ENCODE results near the gene HNRNPA1L2. TPM values are rescaled to one million over a fixed set of nuclear protein-coding genes. Genes with fewer than 3 reads are reported as not detected.
"Not testable (repeated sequence)": the region's sequence is repeated elsewhere in the genome, so short reads cannot be mapped to it uniquely, and the experiment has no call there.

The HNRNPA1L2 gene
- polyA plus RNA-seq, 2 of the 4 experiments (the other 2 are of a cell fraction) = 5.8 to 8.5 TPM

DNA sequence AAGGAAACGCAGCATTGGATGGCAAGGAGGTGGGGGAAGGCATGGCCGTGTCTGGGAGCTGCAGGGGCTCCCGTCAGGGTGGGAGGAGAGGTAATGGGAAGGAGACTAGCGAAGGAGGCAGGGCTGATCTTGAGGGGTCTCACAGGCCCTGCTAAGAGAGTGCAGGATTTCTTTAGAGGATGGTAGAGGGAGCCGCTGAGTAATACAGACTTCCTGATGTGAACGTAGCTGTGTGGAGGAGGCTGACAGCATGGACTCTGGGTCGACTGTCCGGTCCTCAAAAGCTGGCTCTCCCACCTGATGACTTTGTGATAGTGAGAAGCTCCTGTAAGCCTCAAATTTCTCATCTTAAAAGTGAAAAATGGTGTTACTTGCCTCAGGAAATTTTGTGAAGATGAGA is 34.0 kb upstream of the HNRNPA1L2 start:
- H3K9me3 ChIP-seq; FAIRE-seq; POLR2A ChIA-PET; H3K27ac ChIP-seq; H3K4me3 ChIP-seq; H3K4me2 ChIP-seq; DNase-seq (ENCODE audit: low read depth in 1 of 2, low spot score in 1 of 2); H3K4me1 ChIP-seq: not testable (repeated sequence)
- 21% methylated on average over 8 of the region's 8 CpGs for WGBS (ENCODE audit: missing lambda C conversion rate)
- ATAC-seq = peak in 1 of 2 experiments; percentile 71; a peak in 2 of 6 replicates
- CTCF ChIA-PET = interaction anchor here (0.6 to 5.8 kb wide), 6 partner anchors 9 to 405 kb away, joined by 3 to 27 read pairs (median 4); no protein-coding TSS in a partner anchor

- POLR2A ChIA-PET, H3K4me3 ChIP-seq, FAIRE-seq, H3K4me2 ChIP-seq, H3K9me3 ChIP-seq, H3K27ac ChIP-seq, H3K4me1 ChIP-seq: not testable (repeated sequence)
- DNase-seq (ENCODE audit: low read depth in 1 of 2, low spot score in 1 of 2) (peak; percentile 6 to 37), ATAC-seq (peak; percentile 84 to 92)
- 62% methylated on average over 10 of the region's 10 CpGs for WGBS (ENCODE audit: missing lambda C conversion rate)
- TF ChIP-seq SMC3 (IDR thresholded peaks at IDR 0.05) (0 out of 3 replicates have a peak, but pooled peaks have one; percentile 18), RAD21 (conservative IDR thresholded peaks at IDR 0.05 in 1 of 2, IDR thresholded peaks at IDR 0.05 in 1 of 2) (peak; percentile 52 to 58)
- TF ChIP-seq, protein P1, sequence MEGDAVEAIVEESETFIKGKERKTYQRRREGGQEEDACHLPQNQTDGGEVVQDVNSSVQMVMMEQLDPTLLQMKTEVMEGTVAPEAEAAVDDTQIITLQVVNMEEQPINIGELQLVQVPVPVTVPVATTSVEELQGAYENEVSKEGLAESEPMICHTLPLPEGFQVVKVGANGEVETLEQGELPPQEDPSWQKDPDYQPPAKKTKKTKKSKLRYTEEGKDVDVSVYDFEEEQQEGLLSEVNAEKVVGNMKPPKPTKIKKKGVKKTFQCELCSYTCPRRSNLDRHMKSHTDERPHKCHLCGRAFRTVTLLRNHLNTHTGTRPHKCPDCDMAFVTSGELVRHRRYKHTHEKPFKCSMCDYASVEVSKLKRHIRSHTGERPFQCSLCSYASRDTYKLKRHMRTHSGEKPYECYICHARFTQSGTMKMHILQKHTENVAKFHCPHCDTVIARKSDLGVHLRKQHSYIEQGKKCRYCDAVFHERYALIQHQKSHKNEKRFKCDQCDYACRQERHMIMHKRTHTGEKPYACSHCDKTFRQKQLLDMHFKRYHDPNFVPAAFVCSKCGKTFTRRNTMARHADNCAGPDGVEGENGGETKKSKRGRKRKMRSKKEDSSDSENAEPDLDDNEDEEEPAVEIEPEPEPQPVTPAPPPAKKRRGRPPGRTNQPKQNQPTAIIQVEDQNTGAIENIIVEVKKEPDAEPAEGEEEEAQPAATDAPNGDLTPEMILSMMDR (IDR thresholded peaks at IDR 0.05) = peak; percentile 39
- CTCF ChIA-PET = interaction anchor here (0.6 to 5.8 kb wide), 7 partner anchors 147 to 581 kb away, joined by 3 to 27 read pairs (median 3); no protein-coding TSS in a partner anchor
These were observed 33.1 kb upstream of the HNRNPA1L2 start for GRCh38 chr13:52609013-52609606.

- FAIRE-seq; H3K4me1 ChIP-seq; POLR2A ChIA-PET; DNase-seq (ENCODE audit: low read depth in 1 of 2, low spot score in 1 of 2); H3K9me3 ChIP-seq; H3K27ac ChIP-seq; H3K4me3 ChIP-seq; H3K4me2 ChIP-seq; ATAC-seq: not testable (repeated sequence)
- CTCF ChIA-PET = interaction anchor here (0.6 to 5.8 kb wide), 3 partner anchors 43 to 362 kb away, joined by 3 to 27 read pairs (median 4); partner anchors contain the start of gene SUGT1
- 75% methylated on average over 5 of the region's 5 CpGs for WGBS (ENCODE audit: missing lambda C conversion rate)
These were observed 32.1 kb upstream of the HNRNPA1L2 start for GRCh38 chr13:52610158-52610557.

- Histone ChIP-seq H3K9me3 (no peaks in the 10 kb centered on the region), H3K4me3 (no peak overlapping the region), H3K4me1 (no peaks in the 10 kb centered on the region), H3K27ac (no peak overlapping the region), H3K4me2 (no peak overlapping the region)
- no peak for TF ChIP-seq NR3C1 (IDR thresholded peaks at IDR 0.05)
- peak; percentile 54 to 64; a peak in 3 of 4 replicates for TF ChIP-seq CEBPB (IDR thresholded peaks at IDR 0.05)
- no peak for TF ChIP-seq HDAC2 (IDR thresholded peaks at IDR 0.05)
- no peak for TF ChIP-seq ZSCAN20 (CRISPR knock-in tag; IDR thresholded peaks at IDR 0.05)
- TF ChIP-seq POLR2AphosphoS2 (conservative IDR thresholded peaks at IDR 0.05; ENCODE audit: low read length) = no peak
- FAIRE-seq = no peak
- ChIA-PET CTCF (interaction anchor here (1.2 kb wide), 1 partner anchor 38 kb away, joined by 3 read pairs; the partner anchor contains the start of gene SUGT1), POLR2A (interaction anchor here (3.1 kb wide), 1 partner anchor 37 kb away, joined by 56 read pairs; the partner anchor contains the start of gene SUGT1)
- ATAC-seq = no peak
- no peak for DNase-seq (ENCODE audit: low read depth in 1 of 2, low spot score in 1 of 2)
- WGBS (ENCODE audit: missing lambda C conversion rate) = 85% methylated on average over 4 of the region's 4 CpGs
These were observed 27.0 kb upstream of the HNRNPA1L2 start for GRCh38 chr13:52615134-52615801.

DNA sequence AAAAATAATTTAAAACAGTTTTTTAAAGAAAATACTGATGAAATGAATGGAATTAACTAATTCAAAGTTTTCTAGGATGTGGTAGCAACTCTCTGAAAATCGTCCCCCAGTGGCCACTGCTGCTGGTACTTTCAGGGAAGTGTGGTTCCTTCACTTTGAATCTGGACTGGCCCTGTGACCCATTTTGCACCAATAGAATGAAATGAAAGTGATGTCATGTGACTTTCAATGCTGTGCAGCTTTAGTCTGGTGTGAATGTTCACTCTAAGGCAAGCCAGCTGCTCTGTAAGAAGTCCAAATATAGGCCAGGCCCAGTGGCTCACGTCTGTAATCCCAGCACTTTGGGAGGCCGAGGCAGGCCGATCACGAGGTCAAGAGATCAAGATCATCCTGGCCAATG is 26.4 kb upstream of the HNRNPA1L2 start:
- POLR2A ChIA-PET = interaction anchor here (3.1 kb wide), 1 partner anchor 37 kb away, joined by 56 read pairs; the partner anchor contains the start of gene SUGT1
- Histone ChIP-seq H3K27ac (no peak overlapping the region), H3K4me2 (no peak overlapping the region), H3K4me1 (no peaks in the 10 kb centered on the region), H3K9me3 (no peaks in the 10 kb centered on the region), H3K4me3 (no peak overlapping the region)
- 67% methylated on average over 5 of the region's 5 CpGs for WGBS (ENCODE audit: missing lambda C conversion rate)
- DNase-seq (ENCODE audit: low read depth in 1 of 2, low spot score in 1 of 2) (peak; percentile 8 to 23), FAIRE-seq (no peak), ATAC-seq (no peak)
- CTCF ChIA-PET = interaction anchor here (1.2 to 1.4 kb wide), 2 partner anchors 37 to 193 kb away, joined by 3 to 5 read pairs; partner anchors contain the start of gene SUGT1
- TF ChIP-seq HEYL (CRISPR knock-in tag; IDR thresholded peaks at IDR 0.05) = no peak
- peak; percentile 73 for TF ChIP-seq USF2 (IDR thresholded peaks at IDR 0.05)

Measured in A549 (cell line).